ENCODE data around the gene LRRC73. TPM values are rescaled to one million over a fixed set of nuclear protein-coding genes. Genes with fewer than 3 reads are reported as not detected.
"Not testable (repeated sequence)": the region's sequence is repeated elsewhere in the genome, so short reads cannot be mapped to it uniquely, and the experiment has no call there.

LRRC73 gene
- total RNA-seq, 1 donor from 2014 or later, result 0.32 TPM

DNA sequence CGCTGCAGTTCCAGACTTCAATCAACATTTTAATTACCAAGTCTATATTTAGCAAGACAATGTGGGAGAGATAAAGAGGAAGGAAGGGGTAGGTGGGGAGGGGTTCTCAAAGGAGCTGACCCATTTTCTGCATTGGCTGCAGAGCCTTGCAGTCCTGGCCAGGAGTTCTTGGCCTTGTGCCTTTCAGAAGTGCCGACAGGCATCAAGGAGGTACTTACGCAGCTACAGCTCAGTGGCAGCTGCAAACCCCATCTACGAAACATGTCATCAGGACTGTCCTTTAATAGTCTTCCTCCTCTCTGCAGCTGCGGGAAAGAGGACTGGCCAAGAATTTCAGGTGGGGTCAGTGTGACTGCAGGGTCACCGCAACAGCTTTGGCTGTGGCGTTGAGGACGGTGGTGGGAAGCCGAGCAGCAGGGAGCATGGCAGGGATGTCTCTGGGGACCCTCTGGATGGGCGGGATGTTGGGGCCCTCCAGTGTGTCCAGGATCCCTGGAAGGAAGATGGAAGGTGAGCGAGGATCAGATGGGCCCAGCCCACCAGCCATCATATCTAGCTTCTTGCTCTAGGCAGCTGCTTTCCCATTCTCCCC, 1.8 kb upstream of the LRRC73 start:
- intact Hi-C loops (cut with micrococcal nuclease), result loop anchor here (10.0 kb wide), 2 partner anchors 457 to 563 kb away; partner anchors contain the start of genes CUL7, KLC4 and MRPL2

DNA sequence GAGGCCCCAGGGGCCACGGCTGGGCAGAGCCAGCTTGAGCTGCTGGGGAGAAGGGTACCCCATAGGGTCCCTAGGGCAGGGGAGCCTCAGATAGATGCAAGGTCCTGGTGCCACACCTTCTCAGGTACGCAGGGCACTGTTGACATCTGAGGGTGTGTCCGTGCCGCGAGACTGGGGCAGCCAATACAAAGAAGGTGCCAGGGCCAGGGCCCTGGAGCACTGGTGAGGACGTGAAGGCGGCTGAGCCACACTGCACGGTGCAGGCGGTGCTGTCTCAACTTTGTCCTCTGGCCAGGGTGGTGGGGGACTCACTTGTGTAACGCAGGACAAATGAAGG, 649 bp upstream of the LRRC73 start:
- intact Hi-C loops (cut with micrococcal nuclease), result loop anchor here (10.0 kb wide), 2 partner anchors 456 to 564 kb away; partner anchors contain the start of genes CUL7, KLC4 and MRPL2

- intact Hi-C loops (cut with micrococcal nuclease), result loop anchor here (5.0 kb wide), 1 partner anchor 122 kb away; no protein-coding TSS in a partner anchor
These were observed 783 bp downstream of the LRRC73 start for GRCh38 chr6:43509142-43509983.

GRCh38 chr6:43508481-43509141, 1.5 kb downstream of the LRRC73 start:
- intact Hi-C loops (cut with micrococcal nuclease), result loop anchor here (5.0 kb wide), 1 partner anchor 121 kb away; no protein-coding TSS in a partner anchor

GRCh38 chr6:43506667-43507471, 3.3 kb downstream of the LRRC73 start:
- intact Hi-C loops (cut with micrococcal nuclease), result loop anchor here (1.0 to 5.0 kb wide), 4 partner anchors 53 to 278 kb away; partner anchors contain the start of gene DNPH1

DNA sequence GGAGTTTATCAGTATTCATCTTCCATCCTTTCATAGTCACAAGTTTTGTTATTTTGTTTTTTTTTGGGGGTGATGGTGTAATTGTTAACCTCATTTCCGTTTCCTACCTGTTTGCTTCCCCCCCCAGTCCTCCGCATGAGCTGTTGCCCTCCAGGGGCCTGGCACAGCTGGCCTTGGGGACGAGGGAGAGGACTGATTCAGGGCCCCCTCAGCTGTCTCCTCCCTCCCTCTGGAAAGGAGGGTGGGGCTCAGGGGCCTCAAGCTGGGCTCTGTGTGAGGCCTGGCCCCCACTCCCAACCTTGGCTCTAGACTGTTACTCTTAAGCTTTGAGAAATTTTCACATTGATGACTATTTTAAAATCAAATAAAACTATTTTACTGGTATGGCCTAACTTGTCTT, 4.0 kb downstream of the LRRC73 start:
- intact Hi-C loops (cut with micrococcal nuclease), result loop anchor here (1.0 to 5.0 kb wide), 4 partner anchors 52 to 277 kb away; partner anchors contain the start of gene DNPH1

DNA sequence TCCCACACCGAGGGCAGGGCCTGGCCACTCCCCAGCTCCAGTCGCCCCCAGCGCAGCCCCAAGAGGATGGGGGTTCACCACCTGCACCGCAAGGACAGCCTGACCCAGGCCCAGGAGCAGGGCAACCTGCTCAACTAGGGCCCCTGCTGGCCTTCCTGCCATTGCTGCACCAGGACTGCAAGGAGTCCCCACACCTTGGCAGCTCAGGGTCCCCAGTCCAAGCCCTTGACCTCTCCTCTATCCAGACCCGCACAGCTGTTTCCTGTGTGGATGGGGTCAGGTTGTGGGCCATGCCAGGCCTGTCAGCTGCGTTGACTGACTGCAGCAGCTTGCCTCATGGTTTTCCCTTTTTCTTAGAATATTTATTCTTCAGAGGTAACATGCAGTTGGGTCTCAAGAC, 4.4 kb downstream of the LRRC73 start:
- intact Hi-C loops (cut with micrococcal nuclease), result loop anchor here (1.0 to 5.0 kb wide), 4 partner anchors 51 to 276 kb away; partner anchors contain the start of gene DNPH1

DNA sequence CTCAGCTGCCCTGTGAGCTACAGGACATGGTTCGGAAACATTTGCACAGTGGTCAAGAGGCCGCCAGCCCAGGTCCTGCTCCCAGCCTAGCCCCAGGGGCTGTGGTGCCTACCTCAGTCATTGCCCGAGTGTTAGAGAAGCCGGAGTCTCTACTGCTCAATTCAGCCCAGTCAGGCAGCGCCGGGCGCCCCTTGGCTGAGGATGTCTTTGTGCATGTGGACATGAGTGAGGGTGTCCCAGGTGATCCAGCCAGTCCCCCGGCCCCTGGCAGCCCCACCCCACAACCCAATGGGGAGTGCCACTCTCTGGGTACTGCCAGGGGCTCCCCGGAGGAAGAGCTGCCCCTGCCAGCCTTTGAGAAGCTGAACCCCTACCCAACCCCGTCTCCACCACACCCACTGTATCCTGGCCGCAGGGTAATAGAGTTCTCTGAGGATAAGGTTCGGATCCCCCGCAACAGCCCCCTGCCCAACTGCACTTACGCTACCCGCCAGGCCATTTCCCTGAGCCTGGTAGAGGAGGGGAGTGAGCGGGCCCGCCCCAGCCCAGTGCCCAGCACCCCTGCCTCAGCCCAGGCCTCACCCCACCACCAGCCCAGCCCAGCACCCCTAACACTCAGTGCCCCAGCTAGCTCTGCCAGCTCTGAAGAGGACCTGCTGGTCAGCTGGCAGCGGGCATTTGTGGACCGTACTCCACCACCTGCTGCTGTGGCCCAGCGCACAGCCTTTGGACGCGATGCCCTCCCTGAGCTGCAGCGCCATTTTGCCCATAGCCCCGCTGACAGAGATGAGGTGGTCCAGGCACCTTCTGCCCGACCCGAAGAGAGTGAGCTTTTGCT, 5.2 kb downstream of the LRRC73 start:
- intact Hi-C loops (cut with micrococcal nuclease), result loop anchor here (5.0 kb wide), 1 partner anchor 118 kb away; no protein-coding TSS in a partner anchor

DNA sequence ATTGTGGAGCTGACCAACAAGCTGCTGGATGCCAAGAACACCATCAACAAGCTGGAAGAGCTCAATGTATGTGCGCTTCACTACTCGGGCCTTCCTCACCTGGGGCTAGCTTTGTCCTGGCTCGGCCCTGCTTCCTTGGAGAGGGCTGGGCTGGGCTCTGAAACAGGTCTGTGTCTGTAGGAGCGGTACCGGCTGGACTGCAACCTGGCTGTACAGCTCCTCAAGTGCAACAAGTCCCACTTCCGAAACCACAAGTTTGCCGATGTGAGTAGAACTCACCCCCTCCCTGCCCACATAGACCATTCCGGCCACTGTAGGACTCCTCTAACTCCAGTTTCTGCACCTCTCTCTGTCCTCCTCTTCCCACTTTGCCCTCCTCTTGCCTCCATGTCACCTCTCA, 6.7 kb downstream of the LRRC73 start:
- intact Hi-C loops (cut with micrococcal nuclease), result no loop called here

DNA sequence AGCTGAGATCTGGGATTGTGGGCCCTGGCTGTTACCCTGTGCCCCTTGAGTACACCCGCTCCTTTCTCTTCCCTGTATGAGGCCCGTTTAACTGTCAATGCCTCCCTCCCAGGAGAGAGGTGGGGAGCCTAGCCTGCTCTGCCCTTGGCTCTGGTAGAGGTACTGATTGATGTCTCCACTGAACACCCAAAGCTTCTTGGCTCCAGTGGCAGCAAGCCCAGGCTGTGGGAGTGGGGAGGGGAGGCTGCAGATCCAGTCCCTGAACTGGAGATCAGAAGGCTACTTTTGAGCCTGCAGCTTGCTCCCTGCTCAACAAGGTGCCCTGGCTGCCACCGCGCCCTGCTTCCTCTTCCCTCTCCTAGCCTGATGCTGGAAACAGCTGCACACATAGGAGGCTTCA, 7.5 kb downstream of the LRRC73 start:
- intact Hi-C loops (cut with micrococcal nuclease), result no loop called here

- intact Hi-C loops (cut with micrococcal nuclease), result no loop called here
These were observed 9.2 kb downstream of the LRRC73 start for GRCh38 chr6:43500921-43501320.

DNA sequence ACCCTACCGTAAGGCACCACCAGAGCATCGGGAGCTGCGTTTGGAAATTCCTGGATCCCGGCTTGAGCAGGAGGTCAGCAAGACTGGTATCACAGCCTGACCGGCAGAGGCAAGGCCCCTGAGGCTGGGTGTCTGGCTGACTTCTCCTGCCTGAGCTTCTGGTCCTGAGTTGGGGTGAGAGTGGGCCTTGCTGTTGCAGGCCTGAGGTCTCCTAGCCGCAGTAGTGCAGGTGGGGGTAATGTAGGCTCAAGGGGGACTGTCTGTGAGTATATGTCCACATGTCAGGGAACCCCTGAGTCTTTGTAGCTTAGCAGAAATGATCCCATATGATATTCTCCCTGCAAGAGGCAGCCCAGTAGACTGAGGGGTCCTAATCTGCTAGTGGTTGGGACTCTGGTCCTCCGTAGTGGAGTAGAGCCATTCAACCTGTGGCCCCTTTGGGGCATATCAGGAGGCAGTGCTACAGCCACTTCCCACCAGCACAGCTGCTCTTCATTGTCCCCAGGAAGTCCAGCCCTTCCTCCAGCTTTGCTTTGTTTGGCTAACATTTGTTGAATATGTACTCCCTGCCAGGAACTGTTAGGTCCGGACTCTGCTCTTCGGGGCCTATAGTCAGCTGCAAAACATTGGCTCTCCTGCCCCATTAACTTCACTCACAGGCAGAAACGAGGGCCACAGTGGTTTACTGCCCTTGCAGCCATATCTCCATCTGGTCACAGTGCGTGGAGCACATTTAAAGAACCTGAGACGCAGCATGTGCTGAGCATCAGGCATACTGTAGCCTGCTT, 10.9 kb downstream of the LRRC73 start:
- intact Hi-C loops (cut with micrococcal nuclease), result no loop called here

GRCh38 chr6:43498291-43498690, 11.9 kb downstream of the LRRC73 start:
- intact Hi-C loops (cut with micrococcal nuclease), result not testable (repeated sequence)

DNA sequence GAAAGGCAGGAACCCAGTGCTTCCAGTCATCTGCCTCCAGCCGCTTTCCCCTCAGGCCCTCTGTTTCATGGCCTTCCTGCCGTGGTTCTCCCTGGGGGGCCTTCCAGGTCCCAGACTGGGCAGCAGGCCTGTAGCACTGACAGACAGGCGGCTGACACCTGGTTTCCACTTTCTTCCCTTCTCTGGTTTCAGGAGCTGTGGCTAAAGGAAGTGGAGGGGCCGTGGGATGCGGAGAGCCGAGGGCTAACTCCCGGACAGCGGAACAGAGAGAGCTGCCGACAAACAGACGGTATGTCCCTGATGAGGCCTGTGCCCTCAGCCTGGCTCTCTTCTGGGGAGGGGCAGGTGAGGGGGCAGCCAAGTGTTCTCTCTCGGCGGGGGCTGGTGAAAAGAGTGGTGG, 12.5 kb downstream of the LRRC73 start:
- intact Hi-C loops (cut with micrococcal nuclease), result no loop called here

GRCh38 chr6:43497129-43497396, 13.1 kb downstream of the LRRC73 start:
- intact Hi-C loops (cut with micrococcal nuclease), result no loop called here

- intact Hi-C loops (cut with micrococcal nuclease), result no loop called here
These were observed 13.6 kb downstream of the LRRC73 start for GRCh38 chr6:43496370-43497128.

DNA sequence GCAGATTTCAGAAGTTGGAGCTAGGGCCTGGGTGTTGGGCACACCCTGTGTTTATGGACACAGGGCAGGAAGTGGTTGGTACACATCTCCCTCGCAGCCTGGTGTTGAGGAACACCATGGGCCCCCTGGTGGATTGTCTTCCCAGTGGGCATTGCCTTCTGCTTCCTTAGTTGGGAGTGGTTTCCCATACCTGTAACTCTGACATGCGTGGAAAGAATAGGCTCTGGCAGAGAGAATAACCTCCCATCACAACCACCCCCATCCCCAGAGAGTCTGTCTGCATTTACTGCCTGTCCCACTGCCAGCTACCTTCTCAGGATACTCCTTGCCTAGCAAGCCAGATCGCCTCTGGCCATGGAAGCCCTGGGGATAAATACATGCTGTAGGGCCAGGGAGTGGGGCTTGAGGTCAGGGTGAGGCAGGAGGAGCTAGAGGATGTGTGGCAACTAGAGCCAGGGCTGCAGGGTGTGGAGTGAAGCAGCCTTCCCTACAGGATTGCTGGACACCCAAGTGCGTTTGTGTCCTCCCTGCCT, 14.7 kb downstream of the LRRC73 start:
- intact Hi-C loops (cut with micrococcal nuclease), result no loop called here

- intact Hi-C loops (cut with micrococcal nuclease), result no loop called here
These were observed 15.4 kb downstream of the LRRC73 start for GRCh38 chr6:43494766-43495165.

GRCh38 chr6:43494321-43494720, 15.8 kb downstream of the LRRC73 start:
- intact Hi-C loops (cut with micrococcal nuclease), result no loop called here
